ENCODE results near the gene HECA. TPM values are rescaled to one million over a fixed set of nuclear protein-coding genes. Genes with fewer than 3 reads are reported as not detected.

HECA gene
- total RNA-seq, 1 donor from 2014 or later, result 21.0 TPM

- Mint-ChIP-seq H3K36me3 (ENCODE audit: unreplicated experiment) (peaks cover 10% of the 10 kb centered on the region), H3K27me3 (ENCODE audit: unreplicated experiment) (no peaks in the 10 kb centered on the region)
These were observed 31.5 kb downstream of the HECA start for GRCh38 chr6:139166238-139166955.

GRCh38 chr6:139166956-139167313, 32.1 kb downstream of the HECA start:
- H3K27ac Mint-ChIP-seq (ENCODE audit: unreplicated experiment), result no peak overlapping the region

More at GRCh38 chr6:139166238-139166955, 31.5 kb downstream of the HECA start:
- H3K27ac Mint-ChIP-seq (ENCODE audit: unreplicated experiment), result no peak overlapping the region
- H3K9me3 Mint-ChIP-seq (ENCODE audit: unreplicated experiment), result no peaks in the 10 kb centered on the region
- no peak for TF ChIP-seq CTCF (IDR thresholded peaks at IDR 0.05; ENCODE audit: partially characterized antibody, unreplicated experiment)
- no peak overlapping the region for H3K4me3 Mint-ChIP-seq (ENCODE audit: unreplicated experiment)
- DNase-seq, result no peak
- H3K4me1 Mint-ChIP-seq (ENCODE audit: low read depth, unreplicated experiment), result peaks cover 9% of the 10 kb centered on the region

GRCh38 chr6:139172151-139172550, 37.3 kb downstream of the HECA start:
- DNase-seq, result no peak
- Mint-ChIP-seq H3K4me1 (ENCODE audit: low read depth, unreplicated experiment) (no peaks in the 10 kb centered on the region), H3K36me3 (ENCODE audit: unreplicated experiment) (peaks cover 5% of the 10 kb centered on the region), H3K27ac (ENCODE audit: unreplicated experiment) (no peak overlapping the region), H3K9me3 (ENCODE audit: unreplicated experiment) (no peaks in the 10 kb centered on the region), H3K4me3 (ENCODE audit: unreplicated experiment) (no peak overlapping the region), H3K27me3 (ENCODE audit: unreplicated experiment) (no peaks in the 10 kb centered on the region)
- no peak for TF ChIP-seq CTCF (IDR thresholded peaks at IDR 0.05; ENCODE audit: partially characterized antibody, unreplicated experiment)

More at GRCh38 chr6:139166956-139167313, 32.1 kb downstream of the HECA start:
- Mint-ChIP-seq H3K36me3 (ENCODE audit: unreplicated experiment) (peaks cover 10% of the 10 kb centered on the region), H3K4me1 (ENCODE audit: low read depth, unreplicated experiment) (peaks cover 3% of the 10 kb centered on the region), H3K9me3 (ENCODE audit: unreplicated experiment) (no peaks in the 10 kb centered on the region), H3K4me3 (ENCODE audit: unreplicated experiment) (no peak overlapping the region), H3K27me3 (ENCODE audit: unreplicated experiment) (no peaks in the 10 kb centered on the region)
- TF ChIP-seq CTCF (IDR thresholded peaks at IDR 0.05; ENCODE audit: partially characterized antibody, unreplicated experiment), result no peak
- DNase-seq, result no peak

GRCh38 chr6:139172567-139172966, 37.7 kb downstream of the HECA start:
- no peaks in the 10 kb centered on the region for H3K27me3 Mint-ChIP-seq (ENCODE audit: unreplicated experiment)
- no peaks in the 10 kb centered on the region for H3K9me3 Mint-ChIP-seq (ENCODE audit: unreplicated experiment)
- H3K27ac Mint-ChIP-seq (ENCODE audit: unreplicated experiment), result no peak overlapping the region
- no peaks in the 10 kb centered on the region for H3K4me1 Mint-ChIP-seq (ENCODE audit: low read depth, unreplicated experiment)
- DNase-seq, result no peak
- no peak for TF ChIP-seq CTCF (IDR thresholded peaks at IDR 0.05; ENCODE audit: partially characterized antibody, unreplicated experiment)
- H3K4me3 Mint-ChIP-seq (ENCODE audit: unreplicated experiment), result no peak overlapping the region
- H3K36me3 Mint-ChIP-seq (ENCODE audit: unreplicated experiment), result peaks cover under 1% of the 10 kb centered on the region

- no peaks in the 10 kb centered on the region for H3K9me3 Mint-ChIP-seq (ENCODE audit: unreplicated experiment)
- H3K4me3 Mint-ChIP-seq (ENCODE audit: unreplicated experiment), result no peak overlapping the region
- DNase-seq, result no peak
- no peak overlapping the region for H3K27ac Mint-ChIP-seq (ENCODE audit: unreplicated experiment)
- H3K27me3 Mint-ChIP-seq (ENCODE audit: unreplicated experiment), result no peaks in the 10 kb centered on the region
- no peak for TF ChIP-seq CTCF (IDR thresholded peaks at IDR 0.05; ENCODE audit: partially characterized antibody, unreplicated experiment)
- no peaks in the 10 kb centered on the region for H3K4me1 Mint-ChIP-seq (ENCODE audit: low read depth, unreplicated experiment)
- H3K36me3 Mint-ChIP-seq (ENCODE audit: unreplicated experiment), result no peaks in the 10 kb centered on the region
These were observed 38.3 kb downstream of the HECA start for GRCh38 chr6:139173172-139173571.
